GM19035 (cell line): ENCODE measurements around the gene VGLL1.
A peak's percentile ranks its signal among the peaks of the same experiment; 100 is the strongest.

ENCODE experiments used
- ATAC-seq: cut with Tn5 transposase; IDR thresholded peaks from one replicate; pipeline ENCODE4 v1.9.1; 2021; ENCODE audit not compliant: unreplicated experiment

Gene VGLL1

DNA sequence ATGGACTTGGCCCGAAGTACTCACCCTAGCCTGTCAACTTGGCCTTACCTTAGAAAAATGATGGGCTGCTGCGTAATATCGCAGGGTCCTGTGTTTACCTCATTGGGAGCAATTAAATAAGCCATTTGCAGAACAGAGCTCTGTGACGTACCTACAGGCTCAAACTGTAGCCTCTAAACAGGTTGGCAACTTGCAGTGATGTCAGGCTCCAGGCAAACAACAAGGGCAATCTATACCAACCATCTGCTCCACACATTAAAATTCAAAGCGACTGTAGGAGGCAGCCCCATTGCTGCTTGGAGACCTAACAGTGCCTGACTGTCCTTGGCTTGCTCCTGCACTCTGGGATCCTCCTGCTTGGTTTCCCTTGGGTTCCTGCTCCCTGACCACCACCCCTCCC is 17.2 kb downstream of the VGLL1 start:
- ATAC-seq, result no peak

DNA sequence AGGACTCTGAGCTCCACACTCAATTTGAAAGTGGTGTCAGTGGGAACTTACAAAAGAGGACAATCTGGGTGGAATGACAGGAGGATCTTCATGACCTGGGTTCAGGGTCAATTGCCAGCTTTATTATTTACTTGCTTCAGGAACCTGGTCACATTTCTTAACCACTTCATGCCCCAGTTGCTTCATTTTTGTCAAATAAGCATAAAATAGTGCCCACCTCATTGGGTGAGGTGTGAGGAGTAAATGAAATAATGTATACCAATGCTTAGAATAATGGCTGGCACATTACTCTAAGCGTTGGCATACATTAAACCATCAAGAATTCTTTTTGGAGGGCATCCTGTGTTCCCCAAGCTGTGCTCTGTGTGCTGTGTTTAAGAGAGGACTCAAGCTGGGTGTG is 19.4 kb downstream of the VGLL1 start:
- no peak for ATAC-seq

DNA sequence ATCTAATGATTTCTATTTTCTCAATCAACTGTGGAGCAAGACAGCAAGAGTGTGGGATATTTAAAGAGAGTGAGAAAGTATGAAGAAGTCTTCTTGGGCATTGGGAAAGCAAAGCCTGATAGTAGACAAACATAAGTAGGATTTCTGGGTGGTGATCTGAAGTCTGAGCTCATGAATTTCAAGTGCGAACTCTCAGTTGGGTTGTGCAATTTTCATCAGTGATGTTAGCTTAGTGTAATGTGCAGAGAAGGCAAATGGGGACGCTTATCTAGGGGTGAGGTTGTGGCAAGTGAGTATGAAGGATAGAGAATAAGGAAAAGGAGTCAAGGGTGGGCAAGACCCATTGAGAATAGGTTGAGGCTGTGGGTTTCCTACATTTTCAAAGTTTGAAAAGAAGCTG is 23.7 kb downstream of the VGLL1 start:
- no peak for ATAC-seq

DNA sequence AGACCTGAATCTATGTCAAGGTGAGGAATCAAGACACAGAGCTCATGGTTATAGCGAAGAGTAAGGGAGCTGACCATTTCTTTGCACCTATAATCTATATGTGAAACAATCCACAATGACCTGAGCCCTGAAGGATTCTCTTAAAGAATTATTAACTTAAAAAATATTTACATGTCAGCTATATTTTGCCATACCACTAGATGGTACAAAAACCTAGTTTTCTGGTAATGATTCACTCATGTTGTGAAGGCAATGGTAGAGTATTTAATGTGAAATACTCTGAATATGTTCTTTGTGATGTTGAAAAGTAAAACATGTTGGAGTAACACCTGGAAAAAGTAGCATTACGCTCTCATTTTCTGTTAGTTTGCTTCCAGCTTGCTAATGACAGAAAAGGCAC is 40.0 kb downstream of the VGLL1 start:
- no peak for ATAC-seq

DNA sequence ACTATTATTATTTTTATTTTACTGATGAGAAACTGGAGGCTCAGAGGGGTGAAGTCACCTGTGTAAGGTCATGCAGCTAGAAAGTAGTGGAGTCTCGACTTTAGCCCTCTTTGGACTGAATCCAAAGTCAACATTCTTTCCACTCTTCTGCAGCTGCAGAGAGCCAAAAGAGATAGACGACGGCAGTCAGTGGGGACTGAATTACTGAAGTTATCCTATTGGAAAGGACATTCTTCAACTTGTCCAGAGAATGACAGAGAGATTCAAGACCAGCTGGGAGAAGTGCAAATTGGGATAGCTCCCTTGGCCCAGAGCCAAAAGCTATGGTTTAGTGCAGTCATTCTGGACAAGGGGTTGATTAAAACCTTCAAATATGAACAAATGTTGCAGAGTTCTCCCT is 42.5 kb downstream of the VGLL1 start:
- no peak for ATAC-seq

DNA sequence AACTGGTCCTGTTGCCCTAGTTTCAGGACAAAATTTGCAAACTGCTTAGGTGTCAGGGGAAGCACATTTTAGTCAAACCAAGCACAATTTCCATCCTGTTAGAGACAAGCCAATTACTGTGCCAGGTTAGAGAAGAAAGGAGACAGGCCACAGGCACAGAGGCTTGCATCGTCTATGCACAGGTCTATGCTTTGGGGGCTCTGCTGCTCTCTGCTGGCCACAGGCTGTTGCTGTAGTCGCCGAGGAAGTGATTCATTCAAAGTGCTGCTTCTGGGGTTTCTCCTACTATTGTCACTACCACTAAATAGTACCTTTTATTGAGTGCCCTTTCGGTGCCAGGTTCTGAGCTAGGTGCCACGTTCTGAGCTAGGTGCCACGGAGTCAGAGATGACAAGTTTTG is 45.5 kb downstream of the VGLL1 start:
- ATAC-seq, result peak; percentile 97

DNA sequence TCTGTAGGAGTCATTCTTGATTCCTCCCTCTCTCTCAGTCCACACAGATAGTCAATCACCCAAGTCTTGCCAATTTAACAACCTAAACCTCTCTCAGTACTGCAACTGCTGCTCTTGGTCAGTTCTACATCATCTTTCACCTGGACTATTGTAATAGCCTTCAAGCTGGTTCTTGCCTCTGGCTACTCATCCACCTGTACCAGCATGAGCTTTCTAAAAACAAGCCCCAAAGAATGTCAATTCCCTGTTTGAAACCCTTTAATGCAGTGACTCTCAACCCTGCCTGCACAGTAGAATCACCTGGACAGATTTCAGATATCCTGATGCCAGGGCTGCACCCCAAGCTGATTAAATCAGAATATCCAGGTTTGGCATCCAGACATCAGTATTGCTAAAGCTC is 48.3 kb downstream of the VGLL1 start:
- ATAC-seq, result no peak

DNA sequence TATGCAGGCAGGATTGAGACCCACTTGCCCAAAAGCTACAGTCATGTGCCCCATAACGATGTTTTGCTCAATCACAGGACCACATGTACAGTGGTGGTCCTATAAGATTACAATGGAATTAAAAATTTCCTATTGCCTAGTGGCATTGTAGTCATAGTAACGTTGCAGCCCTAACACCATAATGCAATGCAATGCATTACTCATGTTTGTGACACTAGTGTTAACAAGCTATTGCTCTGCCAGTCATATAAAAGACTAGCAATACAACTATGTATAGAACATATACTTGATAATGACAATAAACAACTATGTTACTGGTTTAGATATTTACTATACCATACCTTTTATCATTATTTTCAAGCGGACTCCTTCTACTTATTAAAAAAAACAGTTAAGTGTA is 50.6 kb downstream of the VGLL1 start:
- ATAC-seq, result no peak

DNA sequence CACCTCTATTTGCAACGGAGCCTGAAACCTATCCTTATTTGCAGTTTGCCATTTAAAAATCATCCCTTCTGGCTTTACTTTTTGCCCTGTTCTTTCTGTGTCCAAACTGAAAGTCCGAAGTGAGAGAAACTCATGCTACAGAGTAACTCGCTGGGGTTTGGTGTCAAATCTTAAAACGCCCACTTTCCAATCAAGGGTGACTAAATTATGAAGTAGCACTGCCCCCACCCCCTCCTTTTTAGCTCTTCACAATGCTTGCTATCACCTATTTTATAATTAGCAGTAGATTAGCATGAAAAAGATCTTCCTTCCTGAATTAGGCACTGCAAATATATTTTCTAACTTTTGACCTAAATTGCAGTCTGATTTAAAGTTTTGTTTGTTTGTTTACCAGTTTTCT is 52.5 kb downstream of the VGLL1 start:
- no peak for ATAC-seq

DNA sequence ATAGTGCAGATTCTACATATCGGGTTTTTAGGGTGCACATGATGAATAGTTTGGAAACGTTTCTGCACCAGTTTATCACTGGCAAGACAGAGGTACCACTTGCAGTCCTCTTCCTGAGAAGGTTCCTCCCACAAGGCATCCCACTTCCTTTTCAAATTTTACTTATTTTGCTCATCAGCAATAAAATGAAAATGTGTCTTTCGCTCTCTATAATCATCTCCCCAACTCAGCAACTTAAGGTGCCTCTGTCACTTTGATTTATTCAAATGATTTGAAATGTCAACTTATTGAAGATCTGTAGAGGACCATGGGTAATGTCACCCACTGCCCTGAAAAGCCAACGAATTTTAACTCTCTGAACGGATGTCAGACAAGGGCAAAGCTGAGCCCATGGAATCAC is 53.2 kb downstream of the VGLL1 start:
- no peak for ATAC-seq

DNA sequence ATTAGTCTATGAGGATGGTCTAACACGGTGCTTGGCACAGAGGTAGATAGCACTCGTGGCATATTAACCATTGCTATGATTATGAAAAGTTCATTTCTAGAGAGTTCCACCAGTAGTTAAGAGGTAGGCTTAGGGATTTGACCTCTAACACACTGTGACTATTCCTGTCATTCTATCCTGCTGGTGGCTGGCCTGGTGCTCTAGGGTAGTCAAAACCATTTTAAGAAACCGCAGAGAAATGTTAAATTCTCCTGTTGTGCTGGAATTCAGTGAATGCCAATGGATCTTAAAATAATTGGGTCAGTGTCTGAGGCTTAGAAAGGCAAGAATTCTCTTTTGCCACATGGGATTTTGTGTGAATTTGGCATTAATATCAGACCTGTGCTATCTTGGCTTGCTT is 53.9 kb downstream of the VGLL1 start:
- no peak for ATAC-seq

DNA sequence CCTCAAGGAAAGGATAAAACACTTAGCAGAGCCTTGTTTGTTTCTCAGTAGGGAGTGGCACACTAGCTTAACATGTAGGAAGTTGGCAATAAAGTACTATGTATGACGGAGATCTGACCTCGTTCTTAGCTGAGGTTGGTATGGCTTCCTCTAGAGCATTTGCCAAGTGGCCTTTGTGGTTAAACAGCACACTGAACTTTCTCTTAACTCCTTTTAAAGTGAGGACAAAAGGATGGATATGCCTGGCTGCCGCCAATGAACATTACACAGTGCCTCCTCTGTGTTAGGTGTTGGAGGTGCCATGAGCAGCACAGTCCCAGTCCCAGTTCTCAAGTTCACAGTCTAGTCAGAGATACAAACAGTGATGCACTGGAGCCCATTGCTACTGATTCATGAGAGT is 54.4 kb downstream of the VGLL1 start:
- no peak for ATAC-seq

DNA sequence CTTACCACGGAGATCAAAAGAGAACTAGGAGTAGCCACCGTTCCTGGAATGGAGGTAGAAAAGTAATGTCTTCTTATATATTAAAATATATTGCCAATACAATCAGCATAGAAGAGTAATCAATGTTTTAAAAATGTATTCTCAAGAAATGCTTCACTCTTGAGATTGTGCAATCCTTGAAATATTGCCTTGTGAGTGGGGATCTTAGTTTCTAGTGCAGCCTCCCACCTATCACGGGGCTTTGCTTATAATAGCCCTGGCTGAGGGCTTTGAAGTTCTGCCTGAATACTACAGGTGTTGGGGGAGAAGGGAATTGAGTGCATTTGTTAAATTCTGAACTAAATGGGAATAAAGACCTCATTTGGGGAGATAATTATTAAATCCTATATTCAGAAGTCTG is 55.5 kb downstream of the VGLL1 start:
- ATAC-seq, result no peak

DNA sequence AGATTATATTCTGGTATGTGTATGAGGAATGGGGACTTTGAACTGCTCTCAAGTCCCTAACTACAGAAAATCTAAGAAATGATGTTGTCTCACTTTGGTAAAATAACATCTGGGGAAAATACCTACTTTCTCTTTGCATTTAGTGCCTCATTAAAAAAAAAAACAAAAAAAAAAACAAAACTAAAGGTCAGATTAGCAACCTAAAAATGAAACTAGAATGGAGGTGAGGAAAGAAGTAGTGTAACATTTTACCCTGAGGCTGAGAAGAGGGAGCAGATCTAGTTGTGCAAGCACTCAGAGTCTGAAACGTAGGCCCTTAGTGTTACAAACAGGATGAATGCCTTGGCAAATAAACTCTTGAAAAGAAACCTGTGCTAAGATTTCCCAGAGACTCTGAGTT is 56.0 kb downstream of the VGLL1 start:
- peak; percentile 57 for ATAC-seq

DNA sequence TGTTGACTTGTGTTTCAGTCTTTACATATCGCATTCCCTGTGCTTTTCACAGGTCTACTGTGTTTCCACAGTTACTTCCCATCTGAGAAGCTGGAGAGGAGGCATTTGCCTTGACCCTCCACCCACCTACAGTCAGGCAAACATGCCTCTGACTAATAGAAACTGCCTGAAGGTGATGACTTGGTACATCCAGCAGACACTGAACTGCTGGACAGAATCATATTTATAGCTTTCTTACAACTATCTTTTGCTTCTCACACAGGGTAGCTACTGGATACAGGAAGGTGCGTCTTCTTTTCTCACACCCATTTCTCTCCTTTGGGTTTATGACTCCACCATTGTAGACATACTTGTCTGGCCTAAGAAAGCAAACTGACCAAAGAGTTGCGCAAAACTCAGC is 58.0 kb downstream of the VGLL1 start:
- ATAC-seq, result no peak

DNA sequence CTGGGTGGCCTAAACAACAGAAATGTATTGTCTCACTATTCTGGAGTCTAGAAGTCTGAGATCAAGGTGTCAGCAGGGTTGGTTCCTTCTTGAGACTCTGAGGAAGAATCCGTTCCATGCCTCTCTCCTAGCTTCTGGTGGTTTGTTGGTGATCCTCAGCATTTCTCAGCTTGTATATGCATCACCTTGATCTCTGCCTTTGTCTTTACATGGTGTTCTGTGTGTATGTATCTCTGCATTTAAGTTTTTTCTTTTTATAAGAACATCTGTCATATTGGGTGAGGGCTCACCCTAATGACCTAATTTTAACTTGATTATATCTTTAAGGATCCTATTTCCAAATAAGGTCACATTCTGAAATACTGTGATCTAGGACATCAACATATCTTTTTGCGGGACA is 65.3 kb downstream of the VGLL1 start:
- ATAC-seq, result no peak

DNA sequence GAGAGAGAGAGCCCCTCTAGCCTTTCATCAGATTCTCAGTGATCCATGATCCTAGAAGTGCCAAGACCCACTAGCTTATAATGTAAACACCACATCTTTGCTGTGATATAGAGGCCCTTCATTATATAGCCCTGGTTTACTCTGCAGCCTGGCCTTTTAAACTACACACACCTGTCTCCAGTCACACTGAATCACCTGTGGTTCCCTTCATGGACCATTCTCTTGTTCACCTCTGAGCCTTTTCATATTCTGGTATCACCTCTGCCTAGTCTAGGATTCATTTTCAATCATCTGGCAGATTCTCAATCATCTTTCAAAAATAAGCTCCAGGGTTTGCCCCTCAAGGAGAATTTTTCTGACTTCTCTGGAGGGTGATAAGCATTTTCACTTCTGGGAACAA is 65.9 kb downstream of the VGLL1 start:
- no peak for ATAC-seq

DNA sequence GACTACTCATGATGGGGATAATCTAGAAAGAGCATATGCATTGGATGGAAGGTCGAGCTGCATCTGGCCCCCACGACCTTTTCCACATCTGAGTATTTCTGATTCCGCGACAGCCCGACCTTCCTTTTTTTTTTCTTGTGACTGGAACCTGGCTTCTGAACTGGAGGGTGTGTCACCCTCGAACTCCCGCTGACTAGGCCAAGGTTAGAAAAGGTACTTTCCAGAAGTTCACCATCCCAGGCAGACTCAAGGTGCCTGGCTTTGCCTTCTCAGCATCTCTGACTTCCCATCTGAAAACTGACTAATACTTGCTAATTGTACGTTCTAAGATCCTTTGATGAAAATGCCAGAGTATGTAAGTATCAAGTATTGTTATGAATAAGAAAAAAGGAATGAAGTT is 66.6 kb downstream of the VGLL1 start:
- no peak for ATAC-seq

DNA sequence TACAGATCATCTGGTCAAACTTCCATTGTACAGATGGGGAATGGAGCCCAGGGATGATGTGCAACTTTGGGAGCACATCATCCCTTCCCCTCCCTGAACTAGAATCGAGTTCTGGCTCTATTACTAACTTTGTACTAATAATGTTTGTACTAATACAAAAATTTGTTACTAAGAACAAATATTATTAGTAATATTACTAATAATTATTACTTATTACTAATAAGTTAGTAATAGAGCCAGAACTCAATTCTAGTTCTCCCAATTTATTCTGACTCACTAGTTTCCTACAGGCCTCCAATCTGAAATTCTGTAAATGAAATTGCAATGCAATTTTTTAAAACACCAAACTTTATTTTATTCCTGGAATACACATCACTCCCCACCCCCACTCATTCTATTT is 68.0 kb downstream of the VGLL1 start:
- ATAC-seq, result no peak
